ENCODE measurements around the gene SLC9B1.
"Not testable (repeated sequence)": the region's sequence is repeated elsewhere in the genome, so short reads cannot be mapped to it uniquely, and the experiment has no call there.

SLC9B1 gene

GRCh38 chr4:102868153-102868780, 151.2 kb downstream of the SLC9B1 start (continued):
- TF ChIP-seq GLIS2 (tag by site-specific recombination; IDR thresholded peaks at IDR 0.05) (no peak), PRDM10 (tag by site-specific recombination; IDR thresholded peaks at IDR 0.05) (peak; percentile 71), ZNF223 (tag by site-specific recombination; IDR thresholded peaks at IDR 0.05) (no peak), REPIN1 (tag by site-specific recombination; IDR thresholded peaks at IDR 0.05; ENCODE audit: low read depth) (no peak)

- ChIA-PET CTCF (interaction anchor here (0.7 kb wide), 1 partner anchor 571 kb away, joined by 3 read pairs; no protein-coding TSS in a partner anchor), POLR2A (interaction anchor here (0.7 to 2.4 kb wide), 2 partner anchors 40 kb away, joined by 3 to 61 read pairs; partner anchors contain the start of gene UBE2D3)
- TF ChIP-seq ZNF362 (tag by site-specific recombination; IDR thresholded peaks at IDR 0.05) (peak; percentile 82), ZBTB17 (tag by site-specific recombination; IDR thresholded peaks at IDR 0.05) (peak; percentile 43; the same call in 1 of the 2 replicates), KLF9 (tag by site-specific recombination; IDR thresholded peaks at IDR 0.05; ENCODE audit: low read depth) (no peak), SP7 (tag by site-specific recombination; IDR thresholded peaks at IDR 0.05) (0 out of 2 replicates have a peak, but pooled peaks have one; percentile 13), ZBTB6 (tag by site-specific recombination; IDR thresholded peaks at IDR 0.05) (peak; percentile 89), ZNF335 (tag by site-specific recombination; conservative IDR thresholded peaks at IDR 0.05) (peak; percentile 78), GFI1B (tag by site-specific recombination; IDR thresholded peaks at IDR 0.05) (no peak)
- Histone ChIP-seq H3K4me1 (ENCODE audit: control insufficient read depth, insufficient read depth, low read length) (no peaks in the 10 kb centered on the region), H3K36me3 (ENCODE audit: control insufficient read depth in 2 of 2, insufficient read depth in 1 of 2, low read length in 2 of 2) (no peaks in the 10 kb centered on the region), H3K27ac (ENCODE audit: extremely low read depth, low read depth, low read length) (peak overlapping the region; percentile 9; the same call in 1 of the 2 replicates), H3K9me3 (ENCODE audit: control insufficient read depth, insufficient read depth, low read depth, low read length) (no peaks in the 10 kb centered on the region), H3K4me3 (ENCODE audit: low read depth, low read length) (no peak overlapping the region)
Observed at GRCh38 chr4:102867278-102868152, 152.0 kb downstream of the SLC9B1 start.

- CTCF ChIA-PET; H3K9me3 ChIP-seq (ENCODE audit: control insufficient read depth, insufficient read depth, low read depth, low read length); H3K4me1 ChIP-seq (ENCODE audit: control insufficient read depth, insufficient read depth, low read length); H3K27ac ChIP-seq (ENCODE audit: extremely low read depth, low read depth, low read length); H3K4me3 ChIP-seq (ENCODE audit: low read depth, low read length); H3K36me3 ChIP-seq (ENCODE audit: control insufficient read depth in 2 of 2, insufficient read depth in 1 of 2, low read length in 2 of 2): not testable (repeated sequence)
- POLR2A ChIA-PET: interaction anchor here (1.1 kb wide), 1 partner anchor 37 kb away, joined by 3 read pairs; no protein-coding TSS in a partner anchor
Observed at GRCh38 chr4:102865327-102865726, 154.2 kb downstream of the SLC9B1 start.

GRCh38 chr4:102862747-102863146, 156.8 kb downstream of the SLC9B1 start:
- no peak overlapping the region for H3K27ac ChIP-seq (ENCODE audit: extremely low read depth, low read depth, low read length)
- ChIA-PET CTCF (no interaction called here), POLR2A (no interaction called here)
- no peaks in the 10 kb centered on the region for H3K9me3 ChIP-seq (ENCODE audit: control insufficient read depth, insufficient read depth, low read depth, low read length)
- H3K4me1 ChIP-seq (ENCODE audit: control insufficient read depth, insufficient read depth, low read length): no peaks in the 10 kb centered on the region
- peaks cover 0 to 3% of the 10 kb centered on the region in 2 experiments; a peak in 1 of 3 replicates for H3K36me3 ChIP-seq (ENCODE audit: control insufficient read depth in 2 of 2, insufficient read depth in 1 of 2, low read length in 2 of 2)
- H3K4me3 ChIP-seq (ENCODE audit: low read depth, low read length): no peak overlapping the region
- TF ChIP-seq AEBP2 (tag by site-specific recombination; IDR thresholded peaks at IDR 0.05; ENCODE audit: borderline replicate concordance): no peak
- TF ChIP-seq GLI4 (tag by site-specific recombination; IDR thresholded peaks at IDR 0.05): no peak
- TF ChIP-seq ZBTB17 (tag by site-specific recombination; IDR thresholded peaks at IDR 0.05): no peak
- TF ChIP-seq ZBTB6 (tag by site-specific recombination; IDR thresholded peaks at IDR 0.05): no peak
- no peak for TF ChIP-seq ZNF274 (IDR thresholded peaks at IDR 0.05; ENCODE audit: low read length)
- TF ChIP-seq ZNF274 (tag by site-specific recombination; IDR thresholded peaks at IDR 0.05; ENCODE audit: borderline replicate concordance): no peak
- no peak for TF ChIP-seq ZNF513 (tag by site-specific recombination; IDR thresholded peaks at IDR 0.05)

Data from HEK293 (cell line).